ENCODE data around the gene SLC44A4. TPM values are rescaled to one million over a fixed set of nuclear protein-coding genes. Genes with fewer than 3 reads are reported as not detected.

The SLC44A4 gene
- polyA plus RNA-seq, 1 donor (not counting 4 experiments of a cell fraction or from before 2014, with no cell fraction given) = 0.25 TPM

GRCh38 chr6:31862344-31863235, 16.2 kb downstream of the SLC44A4 start, which contains the start of gene NEU1:
TSS of gene NEU1 (minus strand) at chr6:31862821. CDS start at chr6:31862776, 45 bp downstream.
- Histone ChIP-seq H3K36me3 (ENCODE audit: control insufficient read depth in 2 of 2, extremely low read depth in 1 of 2, insufficient read depth in 2 of 2, low read length in 2 of 2) (peaks cover 11 to 15% of the 10 kb centered on the region in 2 experiments), H3K79me2 (ENCODE audit: control insufficient read depth, insufficient read depth, low read length) (peaks cover 5% of the 10 kb centered on the region), H3K27ac (ENCODE audit: control insufficient read depth, insufficient read depth, low read length) (peak within 1 kb of the TSS; percentile 71), H3K9me1 (ENCODE audit: control insufficient read depth, extremely low read depth, insufficient read depth, low read length) (no peaks in the 10 kb centered on the region), H3K4me3 (ENCODE audit: control insufficient read depth in 2 of 3, extremely low read depth in 1 of 3, insufficient read depth in 2 of 3, low read depth in 1 of 3, low read length in 3 of 3) (peak within 1 kb of the TSS; percentile 63 to 90 (median 89)), H3K4me1 (ENCODE audit: control insufficient read depth, extremely low read depth, insufficient read depth, low read length) (peaks cover 12% of the 10 kb centered on the region), H3K9me3 (ENCODE audit: control insufficient read depth, low read depth, low read length) (no peaks in the 10 kb centered on the region), H3K27me3 (ENCODE audit: control insufficient read depth, extremely low read depth, insufficient read depth, low read length) (no peaks in the 10 kb centered on the region), H2AFZ (ENCODE audit: control insufficient read depth, low read length) (peak within 1 kb of the TSS; percentile 88), H3K9ac (ENCODE audit: control insufficient read depth, extremely low read depth, insufficient read depth, low read length) (peak within 1 kb of the TSS; percentile 85), H3K4me2 (ENCODE audit: control insufficient read depth, extremely low read depth, insufficient read depth, low read depth, low read length) (peak within 1 kb of the TSS; percentile 96), H4K20me1 (ENCODE audit: control insufficient read depth, extremely low read depth, insufficient read depth, low read length) (no peaks in the 10 kb centered on the region)
- DNase-seq (ENCODE audit: low read depth, low spot score) (peak; percentile 99), FAIRE-seq (peak; percentile 17)
- dilution Hi-C loops (cut with MboI; ENCODE audit: extremely low pct_ligation_motif_present, low sequenced_read_pairs) = no loop called here
- TF ChIP-seq CTCF (optimal IDR thresholded peaks at IDR 0.05 in 1 of 3, IDR thresholded peaks at IDR 0.05 in 1 of 3, conservative IDR thresholded peaks at IDR 0.05 in 1 of 3; ENCODE audit: extremely low read depth in 1 of 3, insufficient read depth in 2 of 3, low read length in 3 of 3) (no peak), EZH2 (IDR thresholded peaks at IDR 0.05; ENCODE audit: low read length) (no peak)

- peaks cover 5% of the 10 kb centered on the region for H3K79me2 ChIP-seq (ENCODE audit: control insufficient read depth, insufficient read depth, low read length)
- no peaks in the 10 kb centered on the region for H4K20me1 ChIP-seq (ENCODE audit: control insufficient read depth, extremely low read depth, insufficient read depth, low read length)
- dilution Hi-C loops (cut with MboI; ENCODE audit: extremely low pct_ligation_motif_present, low sequenced_read_pairs) = no loop called here
- H3K9me3 ChIP-seq (ENCODE audit: control insufficient read depth, low read depth, low read length) = no peaks in the 10 kb centered on the region
- no peaks in the 10 kb centered on the region for H3K27me3 ChIP-seq (ENCODE audit: control insufficient read depth, extremely low read depth, insufficient read depth, low read length)
- H3K4me2 ChIP-seq (ENCODE audit: control insufficient read depth, extremely low read depth, insufficient read depth, low read depth, low read length) = peak overlapping the region; percentile 96
- H2AFZ ChIP-seq (ENCODE audit: control insufficient read depth, low read length) = peak overlapping the region; percentile 68
- TF ChIP-seq CTCF (optimal IDR thresholded peaks at IDR 0.05 in 1 of 3, IDR thresholded peaks at IDR 0.05 in 1 of 3, conservative IDR thresholded peaks at IDR 0.05 in 1 of 3; ENCODE audit: extremely low read depth in 1 of 3, insufficient read depth in 2 of 3, low read length in 3 of 3) (no peak), EZH2 (IDR thresholded peaks at IDR 0.05; ENCODE audit: low read length) (no peak)
- DNase-seq (ENCODE audit: low read depth, low spot score) (no peak), FAIRE-seq (no peak)
- H3K4me3 ChIP-seq (ENCODE audit: control insufficient read depth in 2 of 3, extremely low read depth in 1 of 3, insufficient read depth in 2 of 3, low read depth in 1 of 3, low read length in 3 of 3) = peak overlapping the region; percentile 63 to 90 (median 89)
- H3K9me1 ChIP-seq (ENCODE audit: control insufficient read depth, extremely low read depth, insufficient read depth, low read length) = no peaks in the 10 kb centered on the region
- H3K9ac ChIP-seq (ENCODE audit: control insufficient read depth, extremely low read depth, insufficient read depth, low read length) = peak overlapping the region; percentile 85
- peaks cover 12% of the 10 kb centered on the region for H3K4me1 ChIP-seq (ENCODE audit: control insufficient read depth, extremely low read depth, insufficient read depth, low read length)
- peak overlapping the region; percentile 71 for H3K27ac ChIP-seq (ENCODE audit: control insufficient read depth, insufficient read depth, low read length)
- peaks cover 14 to 15% of the 10 kb centered on the region in 2 experiments for H3K36me3 ChIP-seq (ENCODE audit: control insufficient read depth in 2 of 2, extremely low read depth in 1 of 2, insufficient read depth in 2 of 2, low read length in 2 of 2)
These were observed 16.9 kb downstream of the SLC44A4 start for GRCh38 chr6:31861919-31862343.
